GM12872 (cell line): ENCODE measurements around the gene ROPN1.

Experiments used
- TF ChIP-seq, protein P1 (sequence below): IDR thresholded peaks from 3 replicates; pipeline ENCODE4 v1.5.1; 2011; ENCODE audit warnings: low read depth, mild to moderate bottlenecking, low read length, moderate library complexity; ENCODE audit not compliant: insufficient read depth

ROPN1 gene

GRCh38 chr3:123919353-123919752 is 72.6 kb downstream of the ROPN1 start:
- TF ChIP-seq, protein P1, sequence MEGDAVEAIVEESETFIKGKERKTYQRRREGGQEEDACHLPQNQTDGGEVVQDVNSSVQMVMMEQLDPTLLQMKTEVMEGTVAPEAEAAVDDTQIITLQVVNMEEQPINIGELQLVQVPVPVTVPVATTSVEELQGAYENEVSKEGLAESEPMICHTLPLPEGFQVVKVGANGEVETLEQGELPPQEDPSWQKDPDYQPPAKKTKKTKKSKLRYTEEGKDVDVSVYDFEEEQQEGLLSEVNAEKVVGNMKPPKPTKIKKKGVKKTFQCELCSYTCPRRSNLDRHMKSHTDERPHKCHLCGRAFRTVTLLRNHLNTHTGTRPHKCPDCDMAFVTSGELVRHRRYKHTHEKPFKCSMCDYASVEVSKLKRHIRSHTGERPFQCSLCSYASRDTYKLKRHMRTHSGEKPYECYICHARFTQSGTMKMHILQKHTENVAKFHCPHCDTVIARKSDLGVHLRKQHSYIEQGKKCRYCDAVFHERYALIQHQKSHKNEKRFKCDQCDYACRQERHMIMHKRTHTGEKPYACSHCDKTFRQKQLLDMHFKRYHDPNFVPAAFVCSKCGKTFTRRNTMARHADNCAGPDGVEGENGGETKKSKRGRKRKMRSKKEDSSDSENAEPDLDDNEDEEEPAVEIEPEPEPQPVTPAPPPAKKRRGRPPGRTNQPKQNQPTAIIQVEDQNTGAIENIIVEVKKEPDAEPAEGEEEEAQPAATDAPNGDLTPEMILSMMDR = no peak
